ENCODE measurements around the gene WDFY4.

The WDFY4 gene

DNA sequence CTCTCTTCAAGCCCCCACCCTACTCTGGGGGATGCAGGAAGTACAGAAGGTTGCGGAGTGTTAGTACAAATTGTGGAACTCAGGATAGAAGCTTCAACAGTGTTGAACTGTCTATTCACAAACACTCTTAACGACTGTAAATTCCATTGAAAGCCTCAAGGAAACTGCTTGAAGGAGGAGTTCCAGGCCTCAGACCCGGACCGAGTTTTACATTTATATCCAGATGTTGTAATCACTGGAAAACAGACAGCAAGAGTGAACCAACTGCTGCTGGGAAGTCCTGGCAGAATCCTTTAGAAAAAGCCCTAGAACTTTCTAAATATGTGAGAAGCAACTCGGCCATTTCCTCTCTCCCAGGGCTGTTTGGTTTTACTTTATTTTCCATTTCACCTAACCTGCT lies 339.1 kb downstream of the WDFY4 start:
- H3K9ac ChIP-seq (ENCODE audit: low read depth, low read length, poor library complexity), result no peak overlapping the region

GRCh38 chr10:49024484-49024883 lies 339.8 kb downstream of the WDFY4 start:
- H3K14ac ChIP-seq (ENCODE audit: low read length), result no peak overlapping the region
- no peak overlapping the region for H3K27ac ChIP-seq (replicated peaks; ENCODE audit: low read length)
- H3K9me3 ChIP-seq (replicated peaks in 1 of 2; ENCODE audit: control insufficient read depth in 2 of 2, insufficient read depth in 1 of 2, low read depth in 1 of 2, low read length in 2 of 2), result no peaks in the 10 kb centered on the region
- no peak overlapping the region for H3K4ac ChIP-seq (ENCODE audit: low read length)
- no peak for DNase-seq (ENCODE audit: low spot score)
- H3K23ac ChIP-seq (ENCODE audit: low read depth, low read length, poor library complexity), result no peak overlapping the region
- no peak overlapping the region for H2BK12ac ChIP-seq (ENCODE audit: low read length)
- H3K79me1 ChIP-seq (ENCODE audit: low read depth, low read length), result no peaks in the 10 kb centered on the region
- no peak overlapping the region for H2BK15ac ChIP-seq (ENCODE audit: low read length)
- H3K4me2 ChIP-seq (ENCODE audit: insufficient read depth, low read length, poor library complexity, severe bottlenecking), result no peak overlapping the region
- H2BK120ac ChIP-seq (ENCODE audit: low read depth, low read length), result no peak overlapping the region
- H3K18ac ChIP-seq (ENCODE audit: low read length), result no peak overlapping the region
- WGBS, 2 donors (ENCODE audit: extremely low coverage in 2 of 2, insufficient read length in 2 of 2, insufficient replicate concordance in 1 of 2), result no CpG with 5 or more reads among the region's 3 CpGs
- H3K4me3 ChIP-seq (ENCODE audit: low read length in 2 of 2), result no peak overlapping the region
- no peaks in the 10 kb centered on the region for H3K36me3 ChIP-seq (replicated peaks in 1 of 2; ENCODE audit: control insufficient read depth in 2 of 2, insufficient read depth in 2 of 2, low read length in 2 of 2)
- no peaks in the 10 kb centered on the region for H3K4me1 ChIP-seq (ENCODE audit: control insufficient read depth in 2 of 2, insufficient read depth in 1 of 2, low read depth in 1 of 2, low read length in 2 of 2)
- H2BK5ac ChIP-seq (ENCODE audit: low read length), result no peak overlapping the region
- H3K9ac ChIP-seq (ENCODE audit: low read depth, low read length, poor library complexity), result no peak overlapping the region
- no peaks in the 10 kb centered on the region for H3K27me3 ChIP-seq (ENCODE audit: control insufficient read depth in 3 of 3, insufficient read depth in 3 of 3, low read depth in 1 of 3, low read length in 3 of 3)
- no peak overlapping the region for H4K8ac ChIP-seq (ENCODE audit: low read depth, low read length)
- H4K91ac ChIP-seq (ENCODE audit: low read depth, low read length, poor library complexity), result no peak overlapping the region
- no peak overlapping the region for H2AK5ac ChIP-seq (ENCODE audit: low read depth, low read length)
- no peak overlapping the region for H2AFZ ChIP-seq (ENCODE audit: low read length)

More for the DNA sequence above, 339.1 kb downstream of the WDFY4 start:
- H2AFZ ChIP-seq (ENCODE audit: low read length), result no peak overlapping the region
- H3K23ac ChIP-seq (ENCODE audit: low read depth, low read length, poor library complexity), result no peak overlapping the region
- no CpG with 5 or more reads among the region's 5 CpGs for WGBS, 2 donors (ENCODE audit: extremely low coverage in 2 of 2, insufficient read length in 2 of 2, insufficient replicate concordance in 1 of 2)
- no peak overlapping the region for H2BK5ac ChIP-seq (ENCODE audit: low read length)
- H3K79me1 ChIP-seq (ENCODE audit: low read depth, low read length), result no peaks in the 10 kb centered on the region
- H3K4me2 ChIP-seq (ENCODE audit: insufficient read depth, low read length, poor library complexity, severe bottlenecking), result no peak overlapping the region
- H3K9me3 ChIP-seq (replicated peaks in 1 of 2; ENCODE audit: control insufficient read depth in 2 of 2, insufficient read depth in 1 of 2, low read depth in 1 of 2, low read length in 2 of 2), result no peaks in the 10 kb centered on the region
- no peak overlapping the region for H2BK120ac ChIP-seq (ENCODE audit: low read depth, low read length)
- no peak overlapping the region for H3K18ac ChIP-seq (ENCODE audit: low read length)
- H3K14ac ChIP-seq (ENCODE audit: low read length), result no peak overlapping the region
- no peak overlapping the region for H4K91ac ChIP-seq (ENCODE audit: low read depth, low read length, poor library complexity)
- H2BK15ac ChIP-seq (ENCODE audit: low read length), result no peak overlapping the region
- no peaks in the 10 kb centered on the region for H3K27me3 ChIP-seq (ENCODE audit: control insufficient read depth in 3 of 3, insufficient read depth in 3 of 3, low read depth in 1 of 3, low read length in 3 of 3)
- H2BK12ac ChIP-seq (ENCODE audit: low read length), result no peak overlapping the region
- H3K4me3 ChIP-seq (ENCODE audit: low read length in 2 of 2), result no peak overlapping the region
- no peak overlapping the region for H3K4ac ChIP-seq (ENCODE audit: low read length)
- H3K27ac ChIP-seq (replicated peaks; ENCODE audit: low read length), result no peak overlapping the region
- no peak for DNase-seq (ENCODE audit: low spot score)
- H2AK5ac ChIP-seq (ENCODE audit: low read depth, low read length), result no peak overlapping the region
- H4K8ac ChIP-seq (ENCODE audit: low read depth, low read length), result no peak overlapping the region
- no peaks in the 10 kb centered on the region for H3K4me1 ChIP-seq (ENCODE audit: control insufficient read depth in 2 of 2, insufficient read depth in 1 of 2, low read depth in 1 of 2, low read length in 2 of 2)
- no peaks in the 10 kb centered on the region for H3K36me3 ChIP-seq (replicated peaks in 1 of 2; ENCODE audit: control insufficient read depth in 2 of 2, insufficient read depth in 2 of 2, low read length in 2 of 2)

DNA sequence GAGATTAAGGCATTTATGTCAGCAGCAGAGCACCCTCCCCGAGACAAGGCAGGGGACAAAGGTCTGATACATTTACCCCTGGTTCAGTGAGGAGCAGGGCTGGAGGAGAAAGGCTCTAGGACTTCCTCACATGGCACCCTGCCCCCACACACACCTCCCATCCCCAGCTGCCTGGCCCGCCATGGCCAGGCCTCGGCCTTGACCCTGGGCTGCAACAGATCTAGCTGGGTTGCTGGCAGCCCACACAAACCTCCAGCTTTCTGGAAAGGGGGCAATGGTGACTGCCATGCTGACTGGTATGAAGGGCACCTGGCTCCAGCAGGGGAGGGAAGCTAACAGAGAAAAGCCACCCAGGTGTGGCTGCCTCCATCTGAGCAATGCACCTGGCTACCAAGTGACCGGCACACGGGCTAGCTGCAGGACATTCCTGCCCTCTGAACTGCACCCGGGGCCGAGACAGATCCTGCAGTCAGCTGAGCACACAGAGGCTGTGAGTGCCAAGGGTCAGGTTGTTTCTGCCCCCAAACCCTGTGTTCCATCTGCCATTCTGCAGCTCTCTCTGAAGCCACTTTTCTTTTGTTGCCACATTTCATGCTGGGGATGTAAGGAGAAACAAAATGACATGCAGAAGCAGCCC lies 340.8 kb downstream of the WDFY4 start:
- Histone ChIP-seq H3K9me3 (replicated peaks in 1 of 2; ENCODE audit: control insufficient read depth in 2 of 2, insufficient read depth in 1 of 2, low read depth in 1 of 2, low read length in 2 of 2) (no peaks in the 10 kb centered on the region), H3K18ac (ENCODE audit: low read length) (no peak overlapping the region), H3K79me1 (ENCODE audit: low read depth, low read length) (no peaks in the 10 kb centered on the region), H3K36me3 (replicated peaks in 1 of 2; ENCODE audit: control insufficient read depth in 2 of 2, insufficient read depth in 2 of 2, low read length in 2 of 2) (no peaks in the 10 kb centered on the region), H3K27me3 (ENCODE audit: control insufficient read depth in 3 of 3, insufficient read depth in 3 of 3, low read depth in 1 of 3, low read length in 3 of 3) (no peaks in the 10 kb centered on the region), H2AK5ac (ENCODE audit: low read depth, low read length) (no peak overlapping the region), H2BK5ac (ENCODE audit: low read length) (no peak overlapping the region), H3K4me2 (ENCODE audit: insufficient read depth, low read length, poor library complexity, severe bottlenecking) (no peak overlapping the region), H3K4ac (ENCODE audit: low read length) (no peak overlapping the region), H2BK15ac (ENCODE audit: low read length) (no peak overlapping the region), H3K27ac (replicated peaks; ENCODE audit: low read length) (no peak overlapping the region), H3K4me1 (ENCODE audit: control insufficient read depth in 2 of 2, insufficient read depth in 1 of 2, low read depth in 1 of 2, low read length in 2 of 2) (no peaks in the 10 kb centered on the region), H3K9ac (ENCODE audit: low read depth, low read length, poor library complexity) (no peak overlapping the region), H4K8ac (ENCODE audit: low read depth, low read length) (no peak overlapping the region), H2BK120ac (ENCODE audit: low read depth, low read length) (no peak overlapping the region), H3K14ac (ENCODE audit: low read length) (no peak overlapping the region), H3K4me3 (ENCODE audit: low read length in 2 of 2) (no peak overlapping the region), H3K23ac (ENCODE audit: low read depth, low read length, poor library complexity) (no peak overlapping the region), H2AFZ (ENCODE audit: low read length) (no peak overlapping the region), H4K91ac (ENCODE audit: low read depth, low read length, poor library complexity) (no peak overlapping the region), H2BK12ac (ENCODE audit: low read length) (no peak overlapping the region)
- WGBS, 2 donors (ENCODE audit: extremely low coverage in 2 of 2, insufficient read length in 2 of 2, insufficient replicate concordance in 1 of 2), result no CpG with 5 or more reads among the region's 7 CpGs
- no peak for DNase-seq (ENCODE audit: low spot score)

GRCh38 chr10:49028639-49029038 lies 344.0 kb downstream of the WDFY4 start:
- Histone ChIP-seq H3K79me1 (ENCODE audit: low read depth, low read length) (no peaks in the 10 kb centered on the region), H2AK5ac (ENCODE audit: low read depth, low read length) (no peak overlapping the region), H3K4ac (ENCODE audit: low read length) (no peak overlapping the region), H3K4me2 (ENCODE audit: insufficient read depth, low read length, poor library complexity, severe bottlenecking) (no peak overlapping the region), H3K4me1 (ENCODE audit: control insufficient read depth in 2 of 2, insufficient read depth in 1 of 2, low read depth in 1 of 2, low read length in 2 of 2) (no peaks in the 10 kb centered on the region), H2BK5ac (ENCODE audit: low read length) (no peak overlapping the region), H3K18ac (ENCODE audit: low read length) (no peak overlapping the region), H3K9ac (ENCODE audit: low read depth, low read length, poor library complexity) (no peak overlapping the region), H3K9me3 (replicated peaks in 1 of 2; ENCODE audit: control insufficient read depth in 2 of 2, insufficient read depth in 1 of 2, low read depth in 1 of 2, low read length in 2 of 2) (no peaks in the 10 kb centered on the region), H4K91ac (ENCODE audit: low read depth, low read length, poor library complexity) (no peak overlapping the region), H3K14ac (ENCODE audit: low read length) (no peak overlapping the region), H2BK15ac (ENCODE audit: low read length) (no peak overlapping the region), H3K4me3 (ENCODE audit: low read length in 2 of 2) (no peak overlapping the region), H3K23ac (ENCODE audit: low read depth, low read length, poor library complexity) (no peak overlapping the region), H3K27ac (replicated peaks; ENCODE audit: low read length) (no peak overlapping the region), H2BK120ac (ENCODE audit: low read depth, low read length) (no peak overlapping the region), H3K36me3 (replicated peaks in 1 of 2; ENCODE audit: control insufficient read depth in 2 of 2, insufficient read depth in 2 of 2, low read length in 2 of 2) (no peaks in the 10 kb centered on the region), H3K27me3 (ENCODE audit: control insufficient read depth in 3 of 3, insufficient read depth in 3 of 3, low read depth in 1 of 3, low read length in 3 of 3) (no peaks in the 10 kb centered on the region), H4K8ac (ENCODE audit: low read depth, low read length) (no peak overlapping the region), H2AFZ (ENCODE audit: low read length) (no peak overlapping the region), H2BK12ac (ENCODE audit: low read length) (no peak overlapping the region)
- DNase-seq (ENCODE audit: low spot score), result no peak
- WGBS, 2 donors (ENCODE audit: extremely low coverage in 2 of 2, insufficient read length in 2 of 2, insufficient replicate concordance in 1 of 2), result no CpG with 5 or more reads among the region's 2 CpGs
